ENCODE results near the gene ATP5PO. TPM values are rescaled to one million over a fixed set of nuclear protein-coding genes. Genes with fewer than 3 reads are reported as not detected.

The ATP5PO gene
- total RNA-seq, 1 experiment from 2014 or later, result 264 TPM

- no peaks in the 10 kb centered on the region for H3K27me3 Mint-ChIP-seq (ENCODE audit: low read depth)
- no peak overlapping the region for H3K4me3 Mint-ChIP-seq
- no peaks in the 10 kb centered on the region for H3K36me3 Mint-ChIP-seq
- ATAC-seq (no peak), DNase-seq (ENCODE audit: low spot score) (no peak)
- POLR2A ChIA-PET, result interaction anchor here (0.6 kb wide), 1 partner anchor 722 kb away, joined by 3 read pairs; the partner anchor contains the start of gene IFNAR2
- peaks cover 30% of the 10 kb centered on the region for H3K4me1 Mint-ChIP-seq
- TF ChIP-seq ZNF512 (CRISPR knock-in tag; IDR thresholded peaks at IDR 0.05; ENCODE audit: borderline replicate concordance) (no peak), EMX1 (CRISPR knock-in tag; IDR thresholded peaks at IDR 0.05) (no peak), NR1H2 (CRISPR knock-in tag; IDR thresholded peaks at IDR 0.05) (no peak), SOX15 (CRISPR knock-in tag; IDR thresholded peaks at IDR 0.05) (no peak), ATF2 (CRISPR knock-in tag; IDR thresholded peaks at IDR 0.05; ENCODE audit: borderline replicate concordance, low read depth) (no peak), ZNF317 (CRISPR knock-in tag; IDR thresholded peaks at IDR 0.05; ENCODE audit: borderline replicate concordance, low read depth) (no peak), USF1 (CRISPR knock-in tag; IDR thresholded peaks at IDR 0.05) (no peak), ZNF423 (CRISPR knock-in tag; IDR thresholded peaks at IDR 0.05) (no peak), ZNF281 (CRISPR knock-in tag; IDR thresholded peaks at IDR 0.05) (no peak), ZNF232 (CRISPR knock-in tag; IDR thresholded peaks at IDR 0.05) (no peak), CTCF (IDR thresholded peaks at IDR 0.05) (no peak), ZNF219 (CRISPR knock-in tag; IDR thresholded peaks at IDR 0.05; ENCODE audit: borderline replicate concordance) (no peak), STAT6 (CRISPR knock-in tag; conservative IDR thresholded peaks at IDR 0.05; ENCODE audit: low read depth) (no peak)
- no peak overlapping the region for H3K27ac Mint-ChIP-seq
- CTCF ChIA-PET, result no interaction called here
- no peaks in the 10 kb centered on the region for H3K9me3 Mint-ChIP-seq
These were observed 35.9 kb upstream of the ATP5PO start for GRCh38 chr21:33951276-33952178.

All from WTC11 (cell line).